IPS DF 4.7 (cell line): ENCODE data around the gene PLVAP.

ENCODE experiments used
- DNase-seq: peaks from one replicate; pipeline ENCODE4 v3.0.0-alpha.2; 2013; ENCODE audit warnings: low spot score; ENCODE audit errors: extremely low read depth

The PLVAP gene

GRCh38 chr19:17357724-17358123 lies 19.4 kb downstream of the PLVAP start:
- DNase-seq, result no peak

GRCh38 chr19:17357078-17357666 lies 20.0 kb downstream of the PLVAP start:
- no peak for DNase-seq

- DNase-seq, result no peak
Observed at GRCh38 chr19:17353386-17353785, 23.8 kb downstream of the PLVAP start.

DNA sequence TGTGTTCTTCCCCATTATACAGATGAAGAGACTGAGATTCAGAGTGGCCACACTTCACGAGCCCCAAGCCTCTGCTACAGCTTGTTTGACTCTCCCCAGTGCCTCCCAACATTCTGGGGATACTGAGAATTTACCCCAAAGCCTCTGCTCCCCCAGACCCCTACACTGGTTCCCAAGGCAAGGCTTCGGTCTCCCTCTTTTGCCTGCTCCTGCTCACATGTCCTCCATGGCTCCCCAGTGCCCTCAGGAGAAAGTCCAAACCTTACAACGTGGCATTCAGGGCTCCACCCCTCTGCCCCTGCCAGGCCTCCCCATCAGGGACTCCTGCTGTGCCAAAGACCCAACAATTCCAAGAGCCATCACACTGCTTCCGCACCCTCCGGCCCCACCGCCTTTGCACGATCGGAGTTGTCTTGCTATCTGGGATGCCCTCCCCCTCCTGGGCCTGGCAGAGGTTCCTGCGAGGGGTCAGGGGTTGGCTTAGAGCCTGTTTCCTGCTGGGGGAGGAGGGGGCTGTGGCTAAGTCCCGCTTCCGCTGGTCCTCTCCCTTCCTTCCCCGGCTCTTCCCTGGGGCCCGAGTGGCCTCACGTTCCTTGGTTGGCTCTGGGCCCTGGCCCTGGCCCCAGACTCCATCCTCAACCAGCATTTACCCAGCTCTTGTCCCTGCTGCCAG lies 24.4 kb downstream of the PLVAP start:
- DNase-seq, result no peak

DNA sequence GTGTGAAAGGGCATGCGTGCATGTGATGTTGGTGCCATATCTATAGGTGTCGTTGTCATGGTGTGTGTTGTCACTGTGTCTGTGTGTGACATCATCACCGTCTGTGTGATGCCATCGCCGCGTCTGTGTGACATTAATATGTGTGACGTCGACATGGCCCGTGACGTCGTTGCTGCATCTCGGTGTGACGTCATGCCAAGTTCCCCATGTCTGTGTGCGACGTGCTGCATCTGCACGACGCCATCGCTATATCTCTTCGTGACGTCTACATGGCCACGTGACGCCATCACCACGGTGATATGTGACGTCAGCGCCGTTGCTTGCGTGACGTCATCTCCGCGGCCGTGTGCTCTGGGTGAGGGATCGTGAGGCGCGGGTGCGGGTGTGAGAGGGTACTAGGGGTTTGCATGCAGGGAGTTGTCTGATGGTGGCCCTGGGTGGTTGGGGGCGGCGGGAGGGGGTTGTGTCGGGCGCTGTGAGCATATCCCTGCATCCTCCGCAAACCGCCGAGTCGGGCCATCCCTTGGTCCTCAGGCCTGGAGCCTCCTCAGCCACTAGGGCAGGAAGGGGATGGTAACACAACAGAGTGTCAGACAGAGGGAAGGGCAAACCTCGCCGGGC lies 25.2 kb downstream of the PLVAP start:
- DNase-seq, result no peak

DNA sequence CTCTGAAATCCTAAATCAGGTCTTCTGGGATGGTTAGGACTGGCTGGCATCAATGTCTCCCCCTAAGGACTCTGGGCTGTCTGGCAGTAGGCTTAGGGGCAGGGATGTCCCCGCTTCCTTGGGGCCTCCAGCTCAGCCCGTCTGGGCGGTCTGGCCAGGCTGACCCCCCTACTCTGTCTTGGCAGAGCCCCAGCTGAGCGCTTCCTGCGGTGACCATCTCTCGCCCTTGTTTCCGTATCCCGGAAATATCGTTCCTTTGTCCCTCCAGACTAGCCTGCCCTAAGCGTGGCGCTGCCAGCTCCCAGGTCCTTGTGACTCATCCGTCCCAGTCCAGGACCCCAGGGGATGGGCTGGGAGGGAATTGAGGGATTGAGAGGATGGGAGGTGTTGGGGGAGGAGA lies 28.4 kb downstream of the PLVAP start:
- DNase-seq, result no peak

DNA sequence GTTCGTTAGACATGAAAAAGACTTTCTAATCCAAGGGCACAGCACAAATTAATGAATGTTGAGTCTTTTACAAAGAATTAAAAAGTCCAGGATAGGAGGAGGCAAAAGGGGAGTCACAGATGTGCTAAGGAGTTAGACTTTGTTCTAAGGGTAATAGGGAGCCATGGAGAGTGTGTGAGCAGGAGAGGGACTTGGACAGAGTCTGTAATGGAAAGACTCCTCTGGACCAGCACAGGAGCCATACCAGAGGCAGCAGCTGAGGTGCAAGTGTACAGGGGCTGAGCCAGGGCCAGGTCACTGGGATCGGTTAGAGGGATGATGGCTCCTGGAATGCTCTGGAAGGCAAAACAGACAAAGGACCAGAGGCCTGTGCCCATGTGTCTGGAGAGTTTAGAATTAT lies 29.3 kb downstream of the PLVAP start:
- no peak for DNase-seq

GRCh38 chr19:17347361-17347760 lies 29.8 kb downstream of the PLVAP start:
- no peak for DNase-seq

DNA sequence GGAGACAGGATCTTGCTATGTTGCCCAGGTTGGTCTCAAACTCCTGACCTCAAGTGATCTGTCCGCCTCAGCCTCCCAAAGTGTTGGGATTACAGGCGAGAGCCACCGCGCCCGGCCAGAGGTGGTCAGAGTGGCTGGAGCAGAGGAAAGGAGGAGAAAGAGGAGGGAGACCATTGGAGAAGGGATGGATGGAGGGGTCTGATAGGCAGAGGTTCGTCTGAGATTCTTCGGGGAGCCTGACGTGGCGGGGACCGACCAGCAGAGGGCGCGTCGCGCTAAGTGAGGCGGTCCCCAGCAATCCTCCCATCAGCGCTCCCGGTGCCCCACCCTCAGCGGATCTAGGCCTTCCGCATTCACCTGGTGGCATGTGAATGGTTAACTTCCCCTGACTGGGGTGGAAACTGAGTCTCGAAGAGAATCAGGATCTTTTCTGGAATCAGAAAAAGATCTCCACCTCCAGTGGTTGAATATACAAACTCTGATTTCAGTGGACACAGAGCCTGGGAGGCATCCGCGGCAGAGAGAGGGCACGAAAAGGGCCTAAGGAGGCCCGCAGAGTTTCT lies 31.0 kb downstream of the PLVAP start:
- no peak for DNase-seq

DNA sequence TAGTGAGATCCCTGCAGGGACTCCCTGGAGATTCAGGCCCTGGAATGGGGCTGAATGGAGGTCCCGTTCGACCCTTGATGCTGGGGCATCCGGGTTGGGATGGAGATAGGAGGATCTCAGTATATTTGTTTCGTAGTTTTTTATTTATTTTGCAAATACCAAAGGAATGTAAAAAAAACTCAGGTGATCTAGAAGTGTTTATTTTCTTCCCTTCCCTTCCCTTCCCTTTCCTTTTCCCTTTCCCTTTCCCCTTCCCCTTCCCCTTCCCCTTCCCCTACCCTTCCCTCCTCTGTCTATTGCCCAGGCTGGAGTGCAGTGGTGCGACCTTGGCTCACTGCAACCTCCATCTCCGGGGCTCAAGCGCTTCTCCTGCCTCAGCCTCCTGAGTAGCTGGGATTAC lies 35.3 kb downstream of the PLVAP start:
- DNase-seq, result no peak

DNA sequence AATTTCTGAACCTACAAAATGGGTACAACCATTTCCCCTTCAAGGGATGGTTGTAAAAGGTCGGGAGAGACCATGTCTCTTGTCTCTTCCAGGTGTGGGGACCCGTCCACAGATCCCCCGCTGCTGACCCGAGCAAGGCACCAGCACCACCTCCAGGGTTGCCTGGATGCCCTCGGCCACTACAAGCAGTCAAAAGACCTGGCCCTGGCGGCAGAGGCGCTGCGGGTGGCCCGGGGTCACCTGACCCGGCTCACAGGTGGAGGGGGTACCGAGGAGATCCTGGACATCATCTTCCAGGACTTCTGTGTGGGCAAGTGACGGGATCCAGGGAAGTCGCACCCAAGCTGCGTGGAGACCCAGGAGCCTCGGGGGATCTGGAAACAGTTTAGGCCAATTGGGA lies 35.8 kb downstream of the PLVAP start:
- no peak for DNase-seq

GRCh38 chr19:17340871-17341357 lies 36.2 kb downstream of the PLVAP start:
- no peak for DNase-seq

- DNase-seq, result no peak
Observed at GRCh38 chr19:17340302-17340870, 36.8 kb downstream of the PLVAP start.

DNA sequence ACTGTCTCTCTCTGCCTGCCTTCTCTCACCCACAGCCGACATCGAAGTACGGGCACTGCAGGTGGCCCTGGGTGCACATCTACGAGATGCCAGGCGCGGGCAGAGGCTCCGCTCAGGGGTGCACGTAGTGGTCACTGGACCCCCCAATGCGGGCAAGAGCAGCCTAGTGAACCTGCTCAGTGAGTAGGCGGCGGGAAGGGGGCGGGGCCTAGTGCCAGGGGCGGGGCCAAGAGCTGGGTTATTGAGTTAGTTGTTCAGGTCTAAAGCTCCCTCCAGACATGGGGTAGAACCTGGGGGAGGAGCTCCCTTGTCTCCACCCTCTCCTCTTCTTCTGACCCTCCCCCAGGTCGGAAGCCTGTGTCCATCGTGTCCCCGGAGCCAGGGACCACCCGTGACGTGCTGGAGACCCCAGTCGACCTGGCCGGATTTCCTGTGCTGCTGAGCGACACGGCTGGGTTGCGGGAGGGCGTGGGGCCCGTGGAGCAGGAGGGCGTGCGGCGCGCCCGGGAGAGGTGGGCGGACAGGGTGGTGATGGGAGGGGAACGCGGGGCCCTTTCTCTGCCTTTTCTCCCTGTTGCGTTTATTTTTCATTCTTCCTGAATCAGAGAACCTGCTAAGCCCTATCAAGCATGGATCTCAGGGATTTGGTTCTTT lies 37.9 kb downstream of the PLVAP start:
- DNase-seq, result no peak

DNA sequence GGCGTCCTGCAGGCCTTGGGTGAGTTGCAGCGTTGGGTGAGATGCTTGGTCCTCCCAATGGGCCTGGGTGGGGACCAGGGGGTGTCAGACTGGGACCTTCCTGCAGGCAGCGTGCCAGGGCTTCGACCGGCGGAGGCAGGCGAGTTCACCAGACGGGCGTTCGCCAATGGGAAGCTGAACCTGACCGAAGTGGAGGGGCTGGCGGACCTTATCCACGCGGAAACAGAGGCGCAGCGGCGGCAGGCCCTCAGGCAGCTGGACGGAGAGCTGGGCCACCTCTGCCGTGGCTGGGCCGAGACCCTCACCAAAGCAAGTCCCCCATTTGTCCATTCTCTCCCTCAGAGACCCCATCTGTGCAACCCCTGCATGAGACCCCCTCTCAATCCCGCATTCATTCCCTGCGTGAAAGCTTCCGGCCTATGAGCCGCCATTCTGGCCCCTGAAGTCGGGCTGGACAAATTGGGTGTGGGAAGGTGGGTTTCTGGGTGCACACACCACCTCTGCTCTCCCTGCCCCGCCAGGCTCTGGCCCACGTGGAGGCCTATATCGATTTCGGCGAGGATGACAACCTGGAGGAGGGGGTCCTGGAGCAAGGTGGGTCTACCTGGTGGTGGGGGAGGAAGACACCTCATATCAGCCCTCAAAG lies 38.6 kb downstream of the PLVAP start:
- DNase-seq, result no peak

DNA sequence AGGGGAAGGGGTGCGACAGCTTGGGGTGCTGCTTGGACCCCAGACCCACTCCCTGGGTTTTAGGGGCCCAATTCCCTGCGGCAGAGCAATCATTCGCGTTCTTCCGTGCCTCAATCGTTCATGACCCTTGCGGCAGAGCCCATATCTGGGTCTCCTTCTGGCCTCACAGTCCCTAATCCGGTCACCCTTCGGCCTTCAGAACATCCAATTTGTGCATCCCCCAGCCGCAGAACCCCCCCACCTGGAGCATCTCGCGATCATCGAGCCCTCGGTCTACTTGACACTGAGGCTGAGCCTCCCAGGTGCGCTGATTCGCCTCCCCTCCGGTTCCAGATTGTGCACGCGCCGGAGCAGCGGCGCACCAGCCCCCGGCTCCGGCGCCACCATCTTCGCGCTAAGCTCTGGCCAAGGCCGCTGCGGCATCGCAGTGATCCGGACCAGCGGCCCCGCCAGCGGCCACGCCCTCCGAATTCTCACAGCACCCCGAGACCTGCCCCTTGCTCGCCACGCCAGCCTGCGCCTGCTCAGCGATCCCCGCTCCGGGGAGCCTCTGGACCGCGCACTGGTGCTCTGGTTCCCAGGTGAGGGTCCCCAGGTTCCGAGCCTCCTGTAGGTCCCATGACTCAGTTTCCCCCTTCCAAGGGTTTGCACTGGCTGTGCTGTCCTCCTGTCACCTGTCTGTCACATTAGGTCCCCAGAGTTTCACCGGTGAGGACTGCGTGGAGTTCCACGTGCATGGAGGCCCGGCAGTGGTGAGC lies 39.3 kb downstream of the PLVAP start:
- no peak for DNase-seq

- DNase-seq, result no peak
Observed at GRCh38 chr19:17336872-17337674, 40.1 kb downstream of the PLVAP start, which contains the start of gene GTPBP3. Gene GTPBP3, plus strand, starts transcription at chr19:17337553. Its CDS starts 59 bp downstream, at chr19:17337612.

DNA sequence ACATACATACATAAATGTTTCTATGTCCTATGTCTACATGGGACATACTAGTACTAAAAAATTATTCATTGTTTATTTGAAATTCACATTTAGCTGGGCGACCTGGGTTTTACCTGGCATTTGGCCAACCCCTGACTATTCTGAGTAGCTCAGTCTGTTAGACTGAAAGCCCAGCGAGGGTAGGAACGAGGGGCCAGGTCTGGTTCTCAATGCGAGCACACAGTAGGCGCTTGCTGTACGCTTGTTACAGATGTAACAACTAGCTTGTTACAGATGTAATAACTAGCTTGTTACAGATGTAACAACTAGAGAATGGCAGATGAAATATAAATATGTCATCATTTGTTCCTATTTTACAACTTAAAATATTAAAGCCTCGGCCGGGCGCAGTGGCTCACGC lies 41.6 kb downstream of the PLVAP start:
- DNase-seq, result no peak
